OCI-LY1 (cell line): Measurements from ENCODE around the gene TRUB2.

Source experiments
- H2AFZ ChIP-seq: fragments of 200-600 bp; sonication (generic), shearing (Covaris generic); 2 replicates; pipeline ENCODE4 v1.6.0; 2014; ENCODE audit warnings: antibody characterized with exemption, mild to moderate bottlenecking, low read length
- H3F3A ChIP-seq: fragments of 200-600 bp; sonication (generic), shearing (Covaris generic); 2 replicates; pipeline ENCODE4 v1.6.0; 2014; ENCODE audit warnings: mild to moderate bottlenecking, antibody characterized with exemption, low read length, moderate library complexity; ENCODE audit not compliant: insufficient read depth
- H3K27ac ChIP-seq: fragments of 200-600 bp; sonication (generic); 2 replicates; pipeline ENCODE4 v1.5.1; 2014; ENCODE audit warnings: low read length, mixed run types, mild to moderate bottlenecking, low read depth; ENCODE audit not compliant: poor library complexity, severe bottlenecking
- H3K27me3 ChIP-seq: fragments of 200-600 bp; sonication (generic); 2 replicates; pipeline ENCODE4 v1.6.0; 2014; ENCODE audit warnings: antibody characterized with exemption, mild to moderate bottlenecking, low read length, moderate library complexity; ENCODE audit not compliant: insufficient read depth
- H3K36me3 ChIP-seq: fragments of 200-600 bp; sonication (generic); 2 replicates; pipeline ENCODE4 v1.6.1; 2014; ENCODE audit warnings: mild to moderate bottlenecking, antibody characterized with exemption, low read length, moderate library complexity, mixed read lengths; ENCODE audit not compliant: insufficient read depth
- H3K4me1 ChIP-seq: fragments of 200-600 bp; sonication (generic); 2 replicates; pipeline ENCODE4 v1.5.1; 2014; ENCODE audit warnings: mild to moderate bottlenecking, low read length, moderate library complexity; ENCODE audit not compliant: insufficient read depth, severe bottlenecking
- H3K4me2 ChIP-seq: fragments of 200-600 bp; sonication (generic), shearing (Covaris generic); 2 replicates; pipeline ENCODE4 v1.6.1; 2014; ENCODE audit warnings: low read length
- H3K4me3 ChIP-seq: fragments of 200-600 bp; sonication (generic); 2 replicates; pipeline ENCODE4 v1.5.1; 2014; ENCODE audit warnings: low read length, low read depth, mild to moderate bottlenecking, mixed read lengths; ENCODE audit not compliant: poor library complexity, severe bottlenecking
- H3K79me2 ChIP-seq: fragments of 200-600 bp; shearing (Covaris generic); 2 replicates; pipeline ENCODE4 v1.6.1; 2016; ENCODE audit warnings: mixed run types, low read length, mixed read lengths; ENCODE audit not compliant: insufficient read depth
- H3K9ac ChIP-seq: fragments of 200-600 bp; sonication (generic), shearing (Covaris generic); 2 replicates; pipeline ENCODE4 v1.6.1; 2014; ENCODE audit warnings: mild to moderate bottlenecking, low read length, mixed read lengths
- H3K9me2 ChIP-seq: fragments of 200-600 bp; sonication (generic), shearing (Covaris generic); 2 replicates; pipeline ENCODE4 v1.6.1; 2014; ENCODE audit warnings: low read depth, mild to moderate bottlenecking, low read length, mixed read lengths
- H3K9me3 ChIP-seq: fragments of 200-600 bp; shearing (Covaris generic); 2 replicates; pipeline ENCODE4 v1.6.1; 2014; ENCODE audit warnings: low read length, mixed read lengths
- H4K20me1 ChIP-seq: fragments of 200-600 bp; sonication (generic), shearing (Covaris generic); 2 replicates; pipeline ENCODE4 v1.6.0; 2016; ENCODE audit warnings: mild to moderate bottlenecking, low read length; ENCODE audit not compliant: insufficient read depth
- EZH2 ChIP-seq: fragments of 200-600 bp; sonication (generic), shearing (Covaris generic); IDR thresholded peaks from 2 replicates; pipeline ENCODE4 v1.8.0; 2017; ENCODE audit warnings: borderline replicate concordance, mixed run types, mild to moderate bottlenecking, antibody characterized with exemption, low read length, moderate library complexity, mixed read lengths
- TF ChIP-seq, protein P1 (sequence below): fragments of 200-600 bp; sonication (generic), shearing (Covaris generic); IDR thresholded peaks from 2 replicates; pipeline ENCODE4 v1.5.1; 2017; ENCODE audit warnings: mild to moderate bottlenecking, antibody characterized with exemption, low read length, moderate library complexity, mixed read lengths

Gene TRUB2

DNA sequence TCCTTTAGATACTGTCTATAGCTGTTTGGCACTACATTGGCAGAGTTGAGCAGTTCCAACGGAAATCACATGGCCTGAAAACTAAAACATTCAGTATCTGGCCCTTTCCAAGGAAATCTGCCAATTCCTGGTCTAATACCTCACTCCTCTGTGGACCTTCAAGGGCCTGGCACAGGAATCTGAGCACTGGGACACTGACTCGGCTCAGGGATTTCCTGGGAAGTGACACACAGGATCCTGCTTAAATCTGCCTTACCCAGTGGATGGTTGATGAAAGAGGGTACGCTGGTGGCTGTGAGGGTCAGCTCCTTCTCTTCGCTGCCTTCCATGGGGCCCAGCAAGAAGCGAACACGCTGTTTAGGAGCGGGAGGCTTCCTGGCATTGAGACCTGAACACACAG, 904 bp downstream of the TRUB2 start:
- H3K4me1 ChIP-seq: peaks cover 25% of the 10 kb centered on the region
- H3K36me3 ChIP-seq: peaks cover 42% of the 10 kb centered on the region; the same call in 1 of the 2 replicates
- no peaks in the 10 kb centered on the region for H4K20me1 ChIP-seq
- H3K4me2 ChIP-seq: peak overlapping the region; percentile 98
- H3K27ac ChIP-seq: no peak overlapping the region
- peak overlapping the region; percentile 88 for H3K9ac ChIP-seq
- H3K9me2 ChIP-seq: no peaks in the 10 kb centered on the region
- peak overlapping the region; percentile 89 for H3K4me3 ChIP-seq
- H2AFZ ChIP-seq: no peak overlapping the region
- no peaks in the 10 kb centered on the region for H3K27me3 ChIP-seq
- H3K79me2 ChIP-seq: peaks cover 8% of the 10 kb centered on the region
- H3F3A ChIP-seq: no peaks in the 10 kb centered on the region
- H3K9me3 ChIP-seq: no peaks in the 10 kb centered on the region
- TF ChIP-seq, protein P1, sequence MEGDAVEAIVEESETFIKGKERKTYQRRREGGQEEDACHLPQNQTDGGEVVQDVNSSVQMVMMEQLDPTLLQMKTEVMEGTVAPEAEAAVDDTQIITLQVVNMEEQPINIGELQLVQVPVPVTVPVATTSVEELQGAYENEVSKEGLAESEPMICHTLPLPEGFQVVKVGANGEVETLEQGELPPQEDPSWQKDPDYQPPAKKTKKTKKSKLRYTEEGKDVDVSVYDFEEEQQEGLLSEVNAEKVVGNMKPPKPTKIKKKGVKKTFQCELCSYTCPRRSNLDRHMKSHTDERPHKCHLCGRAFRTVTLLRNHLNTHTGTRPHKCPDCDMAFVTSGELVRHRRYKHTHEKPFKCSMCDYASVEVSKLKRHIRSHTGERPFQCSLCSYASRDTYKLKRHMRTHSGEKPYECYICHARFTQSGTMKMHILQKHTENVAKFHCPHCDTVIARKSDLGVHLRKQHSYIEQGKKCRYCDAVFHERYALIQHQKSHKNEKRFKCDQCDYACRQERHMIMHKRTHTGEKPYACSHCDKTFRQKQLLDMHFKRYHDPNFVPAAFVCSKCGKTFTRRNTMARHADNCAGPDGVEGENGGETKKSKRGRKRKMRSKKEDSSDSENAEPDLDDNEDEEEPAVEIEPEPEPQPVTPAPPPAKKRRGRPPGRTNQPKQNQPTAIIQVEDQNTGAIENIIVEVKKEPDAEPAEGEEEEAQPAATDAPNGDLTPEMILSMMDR: no peak
- no peak for TF ChIP-seq EZH2

DNA sequence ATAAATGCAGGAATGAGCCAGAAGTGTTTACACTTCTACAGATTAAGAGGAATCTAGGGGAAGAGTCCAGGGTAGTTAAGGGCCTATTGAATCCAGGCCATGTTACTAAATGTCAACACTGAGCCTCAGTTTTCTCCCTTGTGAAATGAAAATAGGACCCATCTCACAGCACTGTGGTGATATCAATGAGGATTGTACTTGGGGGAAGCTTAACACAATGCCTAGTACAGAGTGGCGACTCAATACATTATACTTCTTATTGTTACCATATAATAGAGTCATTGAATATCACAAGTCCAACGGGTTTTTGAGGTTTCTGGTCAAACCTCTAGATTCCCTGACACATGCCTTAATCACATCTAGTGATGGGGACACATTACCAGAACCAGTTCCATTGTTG, 4.6 kb downstream of the TRUB2 start:
- Histone ChIP-seq H3F3A (no peaks in the 10 kb centered on the region), H3K27ac (no peak overlapping the region), H3K9me2 (no peaks in the 10 kb centered on the region), H4K20me1 (no peaks in the 10 kb centered on the region), H2AFZ (no peak overlapping the region), H3K9ac (no peak overlapping the region), H3K4me2 (no peak overlapping the region), H3K27me3 (no peaks in the 10 kb centered on the region), H3K4me1 (peaks cover 10% of the 10 kb centered on the region), H3K4me3 (no peak overlapping the region), H3K9me3 (no peaks in the 10 kb centered on the region), H3K79me2 (no peaks in the 10 kb centered on the region), H3K36me3 (peaks cover 45% of the 10 kb centered on the region)
- no peak for TF ChIP-seq EZH2
- TF ChIP-seq, protein P1: no peak

DNA sequence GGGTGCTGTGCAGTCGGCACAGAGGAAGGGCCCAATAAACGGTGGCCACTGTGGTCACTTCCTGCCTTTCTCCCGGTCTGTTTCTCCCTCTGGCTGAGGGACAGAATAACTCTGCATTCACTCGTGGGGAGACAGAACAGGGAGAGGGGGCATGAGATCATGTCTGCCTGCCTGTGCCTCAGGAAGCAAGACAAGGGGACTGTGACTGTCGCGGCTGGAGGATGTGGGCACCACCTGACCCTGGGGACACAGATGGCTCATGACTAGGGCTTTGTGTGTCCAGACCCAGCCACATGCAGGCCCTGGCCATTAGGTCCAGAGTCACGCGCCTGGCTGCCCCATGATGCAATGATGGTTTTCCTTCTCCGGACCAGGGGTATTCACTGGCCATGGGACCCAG, 5.8 kb downstream of the TRUB2 start:
- no peaks in the 10 kb centered on the region for H4K20me1 ChIP-seq

More for the DNA sequence above, 5.8 kb downstream of the TRUB2 start:
- H3K4me2 ChIP-seq: no peak overlapping the region
- no peaks in the 10 kb centered on the region for H3K9me3 ChIP-seq
- H3K27ac ChIP-seq: no peak overlapping the region
- no peaks in the 10 kb centered on the region for H3K9me2 ChIP-seq
- TF ChIP-seq, protein P1: no peak
- no peak for TF ChIP-seq EZH2
- H2AFZ ChIP-seq: no peak overlapping the region
- H3K4me1 ChIP-seq: peaks cover 5% of the 10 kb centered on the region
- no peak overlapping the region for H3K4me3 ChIP-seq
- H3F3A ChIP-seq: no peaks in the 10 kb centered on the region
- H3K9ac ChIP-seq: no peak overlapping the region
- H3K27me3 ChIP-seq: no peaks in the 10 kb centered on the region
- no peaks in the 10 kb centered on the region for H3K79me2 ChIP-seq
- H3K36me3 ChIP-seq: peaks cover 47% of the 10 kb centered on the region
